GM12874 (cell line): ENCODE data around the gene PCSK5.

Experiments
- CTCF ChIP-seq: IDR thresholded peaks from 2 replicates; pipeline ENCODE4 v1.5.1; 2011; ENCODE audit warnings: low read depth, mild to moderate bottlenecking, control low read depth, low read length, moderate library complexity; ENCODE audit not compliant: insufficient read depth

PCSK5 gene

GRCh38 chr9:76269789-76270188 lies 379.3 kb downstream of the PCSK5 start:
- no peak for TF ChIP-seq CTCF

GRCh38 chr9:76271755-76272154 lies 381.3 kb downstream of the PCSK5 start:
- no peak for TF ChIP-seq CTCF

DNA sequence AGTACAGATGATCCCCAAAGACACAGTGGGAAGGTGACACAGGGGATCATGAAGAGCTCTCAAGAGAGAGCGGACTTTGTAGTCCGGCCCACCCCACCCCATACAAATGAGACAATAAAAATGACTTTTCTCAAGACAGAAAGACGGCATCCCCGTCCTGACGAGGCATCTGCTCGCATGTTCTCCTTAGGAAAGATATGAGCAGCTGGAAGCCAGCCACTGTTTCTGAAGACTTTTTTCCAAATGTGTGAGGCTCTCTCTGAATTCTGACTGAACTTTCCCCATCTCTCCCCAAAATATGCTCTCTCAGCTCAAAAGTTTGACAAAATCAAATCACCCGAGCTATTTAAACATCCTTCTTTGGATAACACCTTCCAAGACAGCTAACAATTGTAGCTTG lies 398.6 kb downstream of the PCSK5 start:
- no peak for TF ChIP-seq CTCF

GRCh38 chr9:76289703-76290102 lies 399.2 kb downstream of the PCSK5 start:
- no peak for TF ChIP-seq CTCF

DNA sequence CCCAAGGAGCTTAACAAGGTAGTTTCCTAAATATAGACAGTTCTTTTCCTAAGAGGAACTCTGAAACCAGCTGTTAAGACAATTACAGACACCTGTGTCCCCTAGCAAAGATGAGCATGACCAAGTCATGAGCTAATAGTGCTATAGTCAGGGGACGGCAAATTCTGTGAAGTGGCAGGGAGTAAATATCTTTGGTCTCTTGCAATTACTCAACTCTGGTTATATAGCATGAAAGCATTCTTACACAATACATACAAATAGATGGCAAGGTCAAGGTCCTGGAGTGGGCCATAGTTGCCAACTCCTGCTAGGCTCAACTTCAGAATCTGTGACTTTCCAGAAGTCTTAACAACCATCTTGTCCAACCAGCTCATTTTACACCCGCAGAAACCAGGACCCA lies 400.1 kb downstream of the PCSK5 start:
- TF ChIP-seq CTCF: no peak

DNA sequence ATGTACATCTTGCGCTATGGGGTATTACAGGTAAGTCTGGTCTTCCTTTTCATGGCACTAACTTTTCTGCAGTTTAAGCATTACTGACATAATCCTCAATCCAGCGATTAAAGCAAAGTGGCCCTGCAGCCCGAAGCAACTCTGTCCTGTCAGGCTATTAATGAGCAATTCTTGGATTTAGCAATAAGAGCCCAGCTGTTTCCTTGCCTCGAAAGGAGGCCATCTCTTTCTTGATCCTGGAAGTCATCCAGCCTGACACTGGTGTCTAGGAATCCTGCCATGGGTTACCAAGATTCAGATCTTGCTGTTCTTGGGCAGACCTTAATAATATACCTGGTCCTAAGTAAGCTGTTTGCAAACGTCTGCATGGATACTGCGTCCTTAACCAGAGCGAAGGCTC lies 401.8 kb downstream of the PCSK5 start:
- TF ChIP-seq CTCF: no peak

GRCh38 chr9:76292658-76293057 lies 402.2 kb downstream of the PCSK5 start:
- no peak for TF ChIP-seq CTCF

DNA sequence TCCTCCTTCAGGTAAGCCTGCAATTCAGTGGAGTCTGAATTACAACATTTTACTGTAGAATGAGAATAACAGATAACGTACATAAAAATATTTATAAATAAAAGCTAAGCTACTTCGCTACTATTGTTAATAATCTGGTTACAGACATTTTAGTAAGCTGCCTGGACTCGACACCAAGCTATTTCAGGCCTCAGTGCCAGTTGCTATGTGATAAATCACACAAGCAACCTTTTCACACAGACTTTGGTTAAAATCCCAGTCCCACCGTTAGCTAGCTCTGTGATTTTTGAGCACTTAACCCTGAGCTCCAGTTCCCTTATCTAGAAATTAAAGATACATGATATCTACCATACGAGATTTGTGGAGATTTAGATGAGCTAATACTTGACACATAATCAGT lies 403.8 kb downstream of the PCSK5 start:
- no peak for TF ChIP-seq CTCF
